ENCODE measurements around the gene LMF1.

LMF1 gene

DNA sequence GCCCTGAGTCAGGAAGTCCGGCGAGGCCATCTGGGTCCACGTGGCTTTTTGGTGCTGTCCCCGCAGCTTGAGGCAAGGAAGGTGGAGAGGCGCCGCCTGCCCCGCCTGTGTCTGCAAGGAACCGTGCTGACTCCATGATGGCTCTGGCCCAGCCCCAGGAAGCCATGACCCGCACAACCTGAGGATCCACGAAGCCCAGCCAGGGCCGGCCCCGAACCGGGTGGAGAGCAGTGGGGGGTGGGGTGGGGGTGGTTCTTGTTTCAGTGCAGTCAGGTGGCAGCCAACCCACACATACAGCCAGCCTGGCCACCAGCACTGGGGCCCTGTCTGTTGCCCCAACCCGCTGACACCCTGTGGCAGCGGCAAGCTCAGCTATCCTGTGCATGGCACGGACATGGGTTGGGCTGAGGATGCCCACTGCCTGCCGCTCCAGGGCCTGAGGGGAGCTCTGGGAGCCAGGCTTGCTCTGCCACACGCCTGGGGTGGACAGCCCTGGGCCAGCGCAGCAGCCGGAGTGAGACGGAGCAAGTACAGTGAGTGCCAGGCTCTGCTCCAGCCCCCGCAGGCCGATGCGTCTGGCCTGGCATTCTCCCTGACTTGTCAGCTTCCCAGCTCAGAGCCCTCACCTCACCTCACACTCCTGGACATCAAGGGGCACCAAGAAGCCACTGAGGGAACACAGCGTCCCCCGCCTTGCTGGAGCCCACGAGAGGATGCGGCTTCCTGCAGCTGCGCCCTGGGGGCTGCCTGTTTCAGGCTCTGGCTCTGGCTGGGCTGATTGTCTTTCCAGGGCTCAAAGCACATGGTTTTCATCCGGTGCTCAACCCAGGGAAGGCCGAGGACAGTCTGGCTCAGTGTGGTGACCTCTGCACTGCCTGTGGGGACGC is 68.8 kb downstream of the LMF1 start:
- no peak overlapping the region for H3K4me2 ChIP-seq
- H3K27me3 ChIP-seq (ENCODE audit: insufficient read depth, low read depth), result peaks cover 59% of the 10 kb centered on the region
- H3K79me2 ChIP-seq (ENCODE audit: insufficient read depth, low read depth), result no peaks in the 10 kb centered on the region
- H3K4me1 ChIP-seq (ENCODE audit: low read depth, poor library complexity, severe bottlenecking), result no peaks in the 10 kb centered on the region
- H3K27ac ChIP-seq, result no peak overlapping the region
- no peaks in the 10 kb centered on the region for H4K20me1 ChIP-seq (ENCODE audit: insufficient read depth)
- H3K4me3 ChIP-seq (IDR thresholded peaks at IDR 0.05; ENCODE audit: insufficient read depth, low read depth, low read length), result no peak overlapping the region
- TF ChIP-seq, protein P1, sequence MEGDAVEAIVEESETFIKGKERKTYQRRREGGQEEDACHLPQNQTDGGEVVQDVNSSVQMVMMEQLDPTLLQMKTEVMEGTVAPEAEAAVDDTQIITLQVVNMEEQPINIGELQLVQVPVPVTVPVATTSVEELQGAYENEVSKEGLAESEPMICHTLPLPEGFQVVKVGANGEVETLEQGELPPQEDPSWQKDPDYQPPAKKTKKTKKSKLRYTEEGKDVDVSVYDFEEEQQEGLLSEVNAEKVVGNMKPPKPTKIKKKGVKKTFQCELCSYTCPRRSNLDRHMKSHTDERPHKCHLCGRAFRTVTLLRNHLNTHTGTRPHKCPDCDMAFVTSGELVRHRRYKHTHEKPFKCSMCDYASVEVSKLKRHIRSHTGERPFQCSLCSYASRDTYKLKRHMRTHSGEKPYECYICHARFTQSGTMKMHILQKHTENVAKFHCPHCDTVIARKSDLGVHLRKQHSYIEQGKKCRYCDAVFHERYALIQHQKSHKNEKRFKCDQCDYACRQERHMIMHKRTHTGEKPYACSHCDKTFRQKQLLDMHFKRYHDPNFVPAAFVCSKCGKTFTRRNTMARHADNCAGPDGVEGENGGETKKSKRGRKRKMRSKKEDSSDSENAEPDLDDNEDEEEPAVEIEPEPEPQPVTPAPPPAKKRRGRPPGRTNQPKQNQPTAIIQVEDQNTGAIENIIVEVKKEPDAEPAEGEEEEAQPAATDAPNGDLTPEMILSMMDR (conservative IDR thresholded peaks at IDR 0.05; ENCODE audit: low read depth, low read length), result no peak
- H3K36me3 ChIP-seq (ENCODE audit: insufficient read depth), result no peaks in the 10 kb centered on the region
- H2AFZ ChIP-seq (ENCODE audit: low read depth), result no peak overlapping the region
- H3K9ac ChIP-seq, result no peak overlapping the region

DNA sequence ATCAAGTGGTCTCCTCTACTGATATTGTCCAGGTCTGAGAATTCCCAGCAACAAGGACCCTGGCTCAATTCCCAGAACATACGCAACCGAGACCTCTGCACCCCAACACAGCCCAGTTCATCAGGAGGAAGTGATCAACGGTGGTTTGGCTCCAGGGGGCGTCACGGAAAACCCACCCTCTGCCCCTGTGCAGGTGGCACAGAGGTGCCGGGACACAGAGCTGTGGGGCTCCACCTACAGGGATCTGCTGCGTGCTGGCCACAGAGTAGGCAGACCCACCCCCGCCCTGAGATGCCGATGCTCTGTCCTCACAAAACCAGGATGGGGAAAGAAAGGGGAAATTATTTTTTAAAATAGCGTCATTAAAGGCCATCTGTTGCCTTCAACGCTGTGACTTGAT is 69.6 kb downstream of the LMF1 start:
- no peak overlapping the region for H3K4me2 ChIP-seq
- no peaks in the 10 kb centered on the region for H3K79me2 ChIP-seq (ENCODE audit: insufficient read depth, low read depth)
- no peaks in the 10 kb centered on the region for H3K4me1 ChIP-seq (ENCODE audit: low read depth, poor library complexity, severe bottlenecking)
- H4K20me1 ChIP-seq (ENCODE audit: insufficient read depth), result no peaks in the 10 kb centered on the region
- TF ChIP-seq, protein P1 (conservative IDR thresholded peaks at IDR 0.05; ENCODE audit: low read depth, low read length), result no peak
- no peak overlapping the region for H3K9ac ChIP-seq
- H3K36me3 ChIP-seq (ENCODE audit: insufficient read depth), result no peaks in the 10 kb centered on the region
- H3K4me3 ChIP-seq (IDR thresholded peaks at IDR 0.05; ENCODE audit: insufficient read depth, low read depth, low read length), result no peak overlapping the region
- H3K27me3 ChIP-seq (ENCODE audit: insufficient read depth, low read depth), result peaks cover 58% of the 10 kb centered on the region
- H3K27ac ChIP-seq, result no peak overlapping the region
- H2AFZ ChIP-seq (ENCODE audit: low read depth), result no peak overlapping the region

GRCh38 chr16:900211-900610 is 70.6 kb downstream of the LMF1 start:
- Histone ChIP-seq H4K20me1 (ENCODE audit: insufficient read depth) (no peaks in the 10 kb centered on the region), H3K27ac (no peak overlapping the region), H3K27me3 (ENCODE audit: insufficient read depth, low read depth) (peaks cover 49% of the 10 kb centered on the region), H3K4me1 (ENCODE audit: low read depth, poor library complexity, severe bottlenecking) (no peaks in the 10 kb centered on the region), H3K36me3 (ENCODE audit: insufficient read depth) (no peaks in the 10 kb centered on the region), H2AFZ (ENCODE audit: low read depth) (no peak overlapping the region), H3K4me3 (IDR thresholded peaks at IDR 0.05; ENCODE audit: insufficient read depth, low read depth, low read length) (no peak overlapping the region), H3K4me2 (no peak overlapping the region), H3K79me2 (ENCODE audit: insufficient read depth, low read depth) (no peaks in the 10 kb centered on the region), H3K9ac (no peak overlapping the region)
- TF ChIP-seq, protein P1 (conservative IDR thresholded peaks at IDR 0.05; ENCODE audit: low read depth, low read length), result no peak

GRCh38 chr16:899683-900060 is 71.1 kb downstream of the LMF1 start:
- Histone ChIP-seq H3K27ac (no peak overlapping the region), H3K4me3 (IDR thresholded peaks at IDR 0.05; ENCODE audit: insufficient read depth, low read depth, low read length) (no peak overlapping the region), H2AFZ (ENCODE audit: low read depth) (no peak overlapping the region), H3K9ac (no peak overlapping the region), H3K4me1 (ENCODE audit: low read depth, poor library complexity, severe bottlenecking) (no peaks in the 10 kb centered on the region), H3K27me3 (ENCODE audit: insufficient read depth, low read depth) (peaks cover 46% of the 10 kb centered on the region), H3K36me3 (ENCODE audit: insufficient read depth) (no peaks in the 10 kb centered on the region), H3K4me2 (no peak overlapping the region), H4K20me1 (ENCODE audit: insufficient read depth) (no peaks in the 10 kb centered on the region), H3K79me2 (ENCODE audit: insufficient read depth, low read depth) (no peaks in the 10 kb centered on the region)
- TF ChIP-seq, protein P1 (conservative IDR thresholded peaks at IDR 0.05; ENCODE audit: low read depth, low read length), result no peak
